Keratinocyte (primary cell): ENCODE data around the gene C1orf216. TPM values are rescaled to one million over a fixed set of nuclear protein-coding genes. Genes with fewer than 3 reads are reported as not detected.

Experiments
- DNase-seq: peaks from one replicate; pipeline ENCODE4 v3.0.0-alpha.2; 2011; ENCODE audit warnings: low read depth, missing footprints, low spot score
- FAIRE-seq: peaks from 2 replicates; lab custom pipeline; 2011; peaks lifted over from hg19 to GRCh38; lab: Jason Lieb, UNC
- H2AFZ ChIP-seq: 2 replicates; pipeline ENCODE4 v1.6.0; 2012; ENCODE audit warnings: low read length, control low read depth, inconsistent platforms; ENCODE audit not compliant: control insufficient read depth
- H3K27ac ChIP-seq: 2 replicates; pipeline ENCODE4 v1.5.1; 2011; ENCODE audit warnings: low read length; ENCODE audit not compliant: control insufficient read depth, insufficient read depth
- H3K27me3 ChIP-seq: 3 replicates; pipeline ENCODE4 v1.6.0; 2011; ENCODE audit warnings: low read length; ENCODE audit not compliant: control insufficient read depth, insufficient read depth; ENCODE audit errors: extremely low read depth
- H3K36me3 ChIP-seq, 2 experiments: 2 replicates in 1 of 2; 3 replicates in 1 of 2; pipeline ENCODE4 v1.5.1; 2011; ENCODE audit warnings: low read length in 2 of 2, mild to moderate bottlenecking in 1 of 2; ENCODE audit not compliant: control insufficient read depth in 2 of 2, insufficient read depth in 2 of 2; ENCODE audit errors: extremely low read depth in 1 of 2
- H3K4me1 ChIP-seq: 3 replicates; pipeline ENCODE4 v1.5.1; 2011; ENCODE audit warnings: low read length; ENCODE audit not compliant: control insufficient read depth, insufficient read depth; ENCODE audit errors: extremely low read depth
- H3K4me2 ChIP-seq: 3 replicates; pipeline ENCODE4 v1.6.0; 2011; ENCODE audit warnings: low read depth, low read length; ENCODE audit not compliant: control insufficient read depth, insufficient read depth; ENCODE audit errors: extremely low read depth
- H3K4me3 ChIP-seq, 3 experiments: fragments of 200-600 bp in 1 of 3; sonication (generic) in 1 of 3; 2 replicates in 2 of 3; 3 replicates in 1 of 3; pipeline ENCODE4 v1.5.1; 2011 to 2016; ENCODE audit warnings: low read length in 3 of 3, mild to moderate bottlenecking in 3 of 3, control low read depth in 2 of 3, inconsistent platforms in 1 of 3, low read depth in 1 of 3, mixed read lengths in 1 of 3, mixed run types in 1 of 3, moderate library complexity in 1 of 3; ENCODE audit not compliant: control insufficient read depth in 2 of 3, insufficient read depth in 2 of 3; ENCODE audit errors: extremely low read depth in 1 of 3
- H3K79me2 ChIP-seq: 2 replicates; pipeline ENCODE4 v1.6.0; 2012; ENCODE audit warnings: low read length; ENCODE audit not compliant: control insufficient read depth, insufficient read depth
- H3K9ac ChIP-seq: 3 replicates; pipeline ENCODE4 v1.6.0; 2011; ENCODE audit warnings: low read length; ENCODE audit not compliant: control insufficient read depth, insufficient read depth; ENCODE audit errors: extremely low read depth
- H3K9me1 ChIP-seq: 3 replicates; pipeline ENCODE4 v1.6.0; 2011; ENCODE audit warnings: low read length; ENCODE audit not compliant: control insufficient read depth, insufficient read depth; ENCODE audit errors: extremely low read depth
- H3K9me3 ChIP-seq: 2 replicates; pipeline ENCODE4 v1.5.1; 2012; ENCODE audit warnings: low read depth, low read length; ENCODE audit not compliant: control insufficient read depth
- H4K20me1 ChIP-seq: 3 replicates; pipeline ENCODE4 v1.6.0; 2011; ENCODE audit warnings: low read length; ENCODE audit not compliant: control insufficient read depth, insufficient read depth; ENCODE audit errors: extremely low read depth
- CTCF ChIP-seq, 3 experiments: IDR thresholded peaks in 1 of 3; conservative IDR thresholded peaks in 1 of 3; optimal IDR thresholded peaks in 1 of 3; 2 replicates in 2 of 3; 3 replicates in 1 of 3; pipeline versions ENCODE3 to v1.5.1; 2011; ENCODE audit warnings: low read length in 3 of 3, mild to moderate bottlenecking in 3 of 3, moderate library complexity in 2 of 3, control low read depth in 1 of 3, inconsistent platforms in 1 of 3; ENCODE audit not compliant: insufficient read depth in 2 of 3; ENCODE audit errors: extremely low read depth in 1 of 3
- EZH2 ChIP-seq: IDR thresholded peaks from one replicate; pipeline ENCODE4 v1.6.1; 2012; ENCODE audit warnings: inconsistent platforms, mild to moderate bottlenecking, low read length, moderate library complexity
- dilution Hi-C: fragments of 300-500 bp; cut with MboI; formaldehyde crosslinking; loops from one replicate; pipeline ENCODE4 v1.7.0; 2020; ENCODE audit warnings: low sequenced_read_pairs; ENCODE audit not compliant: extremely low pct_ligation_motif_present
- polyA plus RNA-seq, 5 experiments: library from polyadenylated mRNA; depleted of rRNA in 3 of 5; stranded (reverse) in 3 of 5; stranded (forward) in 1 of 5; unstranded in 1 of 5; fragments of >200 nt; gene quantifications; 1 replicate in 1 of 5; 2 replicates in 3 of 5; 3 replicates in 1 of 5; pipeline versions ENCODE4 v1.2.1 to v1.2.3, GENCODE V29; 2011 to 2012; ENCODE audit warnings: missing spikeins in 2 of 5, low read depth in 1 of 5, low replicate concordance in 1 of 5

Gene C1orf216
- polyA plus RNA-seq, 1 donor (not counting 4 experiments of a cell fraction or from before 2014, with no cell fraction given), result 10.0 TPM

GRCh38 chr1:35748326-35748725 is 29.6 kb upstream of the C1orf216 start:
- peak; percentile 56 for FAIRE-seq
- H3K79me2 ChIP-seq, result no peaks in the 10 kb centered on the region
- H3K4me2 ChIP-seq, result no peak overlapping the region
- H3K9ac ChIP-seq, result no peak overlapping the region
- TF ChIP-seq EZH2 (no peak), CTCF (optimal IDR thresholded peaks at IDR 0.05 in 1 of 3, IDR thresholded peaks at IDR 0.05 in 1 of 3, conservative IDR thresholded peaks at IDR 0.05 in 1 of 3; ENCODE audit: extremely low read depth in 1 of 3, insufficient read depth in 2 of 3, low read length in 3 of 3) (no peak)
- peak overlapping the region; percentile 15 for H2AFZ ChIP-seq
- dilution Hi-C loops, result no loop called here
- no peak for DNase-seq
- no peaks in the 10 kb centered on the region for H3K27me3 ChIP-seq
- H3K27ac ChIP-seq, result no peak overlapping the region
- no peaks in the 10 kb centered on the region for H3K9me1 ChIP-seq
- H3K4me1 ChIP-seq, result no peaks in the 10 kb centered on the region
- no peaks in the 10 kb centered on the region for H4K20me1 ChIP-seq
- H3K36me3 ChIP-seq, result peaks cover 0 to 23% of the 10 kb centered on the region in 2 experiments
- H3K4me3 ChIP-seq, result no peak overlapping the region
- no peaks in the 10 kb centered on the region for H3K9me3 ChIP-seq

GRCh38 chr1:35745124-35745730 is 26.5 kb upstream of the C1orf216 start:
- Histone ChIP-seq H3K4me3 (no peak overlapping the region), H2AFZ (no peak overlapping the region), H3K27ac (no peak overlapping the region), H3K27me3 (no peaks in the 10 kb centered on the region), H3K9me3 (no peaks in the 10 kb centered on the region), H3K79me2 (no peaks in the 10 kb centered on the region), H3K4me2 (no peak overlapping the region), H3K9me1 (no peaks in the 10 kb centered on the region), H3K36me3 (peaks cover 0 to 26% of the 10 kb centered on the region in 2 experiments), H3K4me1 (no peaks in the 10 kb centered on the region), H3K9ac (no peak overlapping the region), H4K20me1 (no peaks in the 10 kb centered on the region)
- dilution Hi-C loops, result no loop called here
- DNase-seq (no peak), FAIRE-seq (no peak)
- TF ChIP-seq EZH2 (no peak), CTCF (optimal IDR thresholded peaks at IDR 0.05 in 1 of 3, IDR thresholded peaks at IDR 0.05 in 1 of 3, conservative IDR thresholded peaks at IDR 0.05 in 1 of 3; ENCODE audit: extremely low read depth in 1 of 3, insufficient read depth in 2 of 3, low read length in 3 of 3) (no peak)
